ENCODE results near the gene CCDC50. TPM values are rescaled to one million over a fixed set of nuclear protein-coding genes. Genes with fewer than 3 reads are reported as not detected.

CCDC50 gene
- total RNA-seq, 1 experiment from 2014 or later: 106 TPM

- Histone ChIP-seq H3K4me1 (replicated peaks; ENCODE audit: insufficient read depth) (peaks cover 10% of the 10 kb centered on the region), H3K27ac (no peak overlapping the region), H4K20me1 (ENCODE audit: insufficient read depth) (peaks cover 4% of the 10 kb centered on the region; the same call in 1 of the 2 replicates), H3F3A (ENCODE audit: insufficient read depth, low read depth) (peaks cover 3% of the 10 kb centered on the region; the same call in 1 of the 2 replicates), H3K9me2 (ENCODE audit: insufficient read depth) (no peaks in the 10 kb centered on the region), H2AFZ (no peak overlapping the region), H3K4me2 (no peak overlapping the region), H3K27me3 (ENCODE audit: insufficient read depth, low read depth) (no peaks in the 10 kb centered on the region), H3K79me2 (ENCODE audit: low read depth) (peaks cover 94% of the 10 kb centered on the region), H3K9me3 (ENCODE audit: insufficient read depth, low read depth) (no peaks in the 10 kb centered on the region), H3K4me3 (no peak overlapping the region), H3K36me3 (ENCODE audit: low read depth) (0 out of 2 replicates have a peak, but pooled peaks cover 3% of the 10 kb centered on the region)
- intact Hi-C loops (cut with micrococcal nuclease; ENCODE audit: unreplicated experiment): no loop called here
- TF ChIP-seq CTCF (conservative IDR thresholded peaks at IDR 0.05) (no peak), EZH2 (IDR thresholded peaks at IDR 0.05; ENCODE audit: low read depth) (no peak)
- CTCF ChIA-PET: no interaction called here
- BruUV-seq (replicated peaks): no TSS peak
- DNase-seq: no peak
- POLR2A ChIA-PET (ENCODE audit: unreplicated experiment): no interaction called here
Measured at GRCh38 chr3:191342411-191342810, 13.2 kb downstream of the CCDC50 start.

GRCh38 chr3:191343115-191343514, 13.9 kb downstream of the CCDC50 start:
- no peak overlapping the region for H3K4me3 ChIP-seq
- peaks cover 4% of the 10 kb centered on the region; the same call in 1 of the 2 replicates for H4K20me1 ChIP-seq (ENCODE audit: insufficient read depth)
- peaks cover 97% of the 10 kb centered on the region for H3K79me2 ChIP-seq (ENCODE audit: low read depth)
- H3K27me3 ChIP-seq (ENCODE audit: insufficient read depth, low read depth): no peaks in the 10 kb centered on the region
- H3K9me2 ChIP-seq (ENCODE audit: insufficient read depth): no peaks in the 10 kb centered on the region
- no peak overlapping the region for H2AFZ ChIP-seq
- H3K4me1 ChIP-seq (replicated peaks; ENCODE audit: insufficient read depth): peaks cover 3% of the 10 kb centered on the region; the same call in 1 of the 2 replicates
- H3K4me2 ChIP-seq: no peak overlapping the region
- BruUV-seq (replicated peaks): no TSS peak
- TF ChIP-seq EZH2 (IDR thresholded peaks at IDR 0.05; ENCODE audit: low read depth): no peak
- TF ChIP-seq CTCF (conservative IDR thresholded peaks at IDR 0.05): no peak
- no peak for DNase-seq
- intact Hi-C loops (cut with micrococcal nuclease; ENCODE audit: unreplicated experiment): no loop called here
- CTCF ChIA-PET: no interaction called here
- H3K27ac ChIP-seq: no peak overlapping the region
- no peaks in the 10 kb centered on the region for H3F3A ChIP-seq (ENCODE audit: insufficient read depth, low read depth)
- POLR2A ChIA-PET (ENCODE audit: unreplicated experiment): interaction anchor here (0.6 kb wide), 1 partner anchor 19 kb away, joined by 3 read pairs; no protein-coding TSS in a partner anchor
- 0 out of 2 replicates have a peak, but pooled peaks cover 3% of the 10 kb centered on the region for H3K36me3 ChIP-seq (ENCODE audit: low read depth)
- H3K9me3 ChIP-seq (ENCODE audit: insufficient read depth, low read depth): no peaks in the 10 kb centered on the region

- ChIA-PET POLR2A (ENCODE audit: unreplicated experiment) (no interaction called here), CTCF (no interaction called here)
- peaks cover 97% of the 10 kb centered on the region for H3K79me2 ChIP-seq (ENCODE audit: low read depth)
- no TSS peak for BruUV-seq (replicated peaks)
- DNase-seq: no peak
- no peaks in the 10 kb centered on the region for H3F3A ChIP-seq (ENCODE audit: insufficient read depth, low read depth)
- no peaks in the 10 kb centered on the region for H3K9me2 ChIP-seq (ENCODE audit: insufficient read depth)
- no peak overlapping the region for H3K27ac ChIP-seq
- H3K27me3 ChIP-seq (ENCODE audit: insufficient read depth, low read depth): no peaks in the 10 kb centered on the region
- no peak overlapping the region for H2AFZ ChIP-seq
- intact Hi-C loops (cut with micrococcal nuclease; ENCODE audit: unreplicated experiment): no loop called here
- no peaks in the 10 kb centered on the region for H3K4me1 ChIP-seq (replicated peaks; ENCODE audit: insufficient read depth)
- no peaks in the 10 kb centered on the region for H3K9me3 ChIP-seq (ENCODE audit: insufficient read depth, low read depth)
- H3K4me3 ChIP-seq: no peak overlapping the region
- no peaks in the 10 kb centered on the region for H3K36me3 ChIP-seq (ENCODE audit: low read depth)
- H4K20me1 ChIP-seq (ENCODE audit: insufficient read depth): no peaks in the 10 kb centered on the region
- no peak overlapping the region for H3K4me2 ChIP-seq
- no peak for TF ChIP-seq EZH2 (IDR thresholded peaks at IDR 0.05; ENCODE audit: low read depth)
- no peak for TF ChIP-seq CTCF (conservative IDR thresholded peaks at IDR 0.05)
Measured at GRCh38 chr3:191343913-191344312, 14.7 kb downstream of the CCDC50 start.

Measured in PC-9 (cell line).